Fibroblast of lung (primary cell): ENCODE data around the gene MAP1LC3B2. TPM values are rescaled to one million over a fixed set of nuclear protein-coding genes. Genes with fewer than 3 reads are reported as not detected.

Experiments
- DNase-seq, 2 donors: peaks; one replicate each; pipeline versions ENCODE4 v3.0.0 to v3.0.0-alpha.2; 2010; ENCODE audit warnings: low read depth in 2 of 2
- H2AFZ ChIP-seq: 2 replicates; pipeline ENCODE4 v1.5.1; 2012; ENCODE audit warnings: low read length, control low read depth, inconsistent platforms
- H3K27ac ChIP-seq: 2 replicates; pipeline ENCODE4 v1.5.1; 2011; ENCODE audit warnings: low read length, control low read depth; ENCODE audit not compliant: insufficient read depth
- H3K27me3 ChIP-seq: 2 replicates; pipeline ENCODE4 v1.5.1; 2011; ENCODE audit warnings: mild to moderate bottlenecking, low read length; ENCODE audit not compliant: control insufficient read depth, insufficient read depth
- H3K36me3 ChIP-seq: 2 replicates; pipeline ENCODE4 v1.5.1; 2011; ENCODE audit warnings: low read length; ENCODE audit not compliant: control insufficient read depth, insufficient read depth
- H3K4me1 ChIP-seq: 2 replicates; pipeline ENCODE4 v1.5.1; 2011; ENCODE audit warnings: low read length; ENCODE audit not compliant: control insufficient read depth, insufficient read depth; ENCODE audit errors: extremely low read depth
- H3K4me2 ChIP-seq: 2 replicates; pipeline ENCODE4 v1.5.1; 2011; ENCODE audit warnings: low read length, control low read depth; ENCODE audit not compliant: insufficient read depth; ENCODE audit errors: extremely low read depth
- H3K4me3 ChIP-seq, 4 experiments: fragments of 200-600 bp in 1 of 4; sonication (generic) in 1 of 4; replicated peaks in 1 of 4; 2 replicates each; pipeline ENCODE4 v1.5.1; 2011 to 2016; ENCODE audit warnings: low read length in 4 of 4, low read depth in 3 of 4, mild to moderate bottlenecking in 3 of 4, control low read depth in 2 of 4, inconsistent platforms in 1 of 4, mixed read lengths in 1 of 4; ENCODE audit not compliant: insufficient read depth in 1 of 4; ENCODE audit errors: control extremely low read depth in 1 of 4
- H3K79me2 ChIP-seq: 2 replicates; pipeline ENCODE4 v1.5.1; 2012; ENCODE audit warnings: mild to moderate bottlenecking, low read length, inconsistent platforms; ENCODE audit not compliant: control insufficient read depth, insufficient read depth
- H3K9ac ChIP-seq: 2 replicates; pipeline ENCODE4 v1.5.1; 2011; ENCODE audit warnings: mild to moderate bottlenecking, low read length, control low read depth; ENCODE audit not compliant: insufficient read depth
- H3K9me3 ChIP-seq: 2 replicates; pipeline ENCODE4 v1.5.1; 2012; ENCODE audit warnings: low read depth, low read length; ENCODE audit not compliant: control insufficient read depth, insufficient read depth
- H4K20me1 ChIP-seq: 2 replicates; pipeline ENCODE4 v1.5.1; 2011; ENCODE audit warnings: low read length; ENCODE audit not compliant: control insufficient read depth, insufficient read depth; ENCODE audit errors: extremely low read depth
- EZH2 ChIP-seq: IDR thresholded peaks from 2 replicates; pipeline ENCODE4 v1.5.1; 2012; ENCODE audit warnings: low read length, control low read depth, mild to moderate bottlenecking; ENCODE audit errors: missing control alignments
- polyA plus RNA-seq, 2 donors: library from polyadenylated mRNA; depleted of rRNA in 1 of 2; stranded (reverse) in 1 of 2; unstranded in 1 of 2; fragments of >200 nt; gene quantifications; 2 replicates each; pipeline ENCODE4 v1.2.1, GENCODE V29; 2011 to 2012; ENCODE audit warnings: missing spikeins in 1 of 2
- total RNA-seq: library from RNA; depleted of rRNA; stranded (reverse); fragments of >200 nt; gene quantifications from 2 replicates; pipeline ENCODE4 v1.2.1, GENCODE V29; 2014
- TF ChIP-seq, protein P1 (sequence below), 2 donors: IDR thresholded peaks in 1 of 2; conservative IDR thresholded peaks in 1 of 2; 1 replicate in 1 of 2; 2 replicates in 1 of 2; pipeline ENCODE4 v1.5.1; 2011 to 2012; ENCODE audit warnings: low read length in 2 of 2, control low read depth in 1 of 2, inconsistent platforms in 1 of 2, low read depth in 1 of 2, mild to moderate bottlenecking in 1 of 2

The MAP1LC3B2 gene
- total and polyA plus RNA-seq, 2 donors (not counting 1 experiment from before 2014, with no cell fraction given) = 1.2 TPM

DNA sequence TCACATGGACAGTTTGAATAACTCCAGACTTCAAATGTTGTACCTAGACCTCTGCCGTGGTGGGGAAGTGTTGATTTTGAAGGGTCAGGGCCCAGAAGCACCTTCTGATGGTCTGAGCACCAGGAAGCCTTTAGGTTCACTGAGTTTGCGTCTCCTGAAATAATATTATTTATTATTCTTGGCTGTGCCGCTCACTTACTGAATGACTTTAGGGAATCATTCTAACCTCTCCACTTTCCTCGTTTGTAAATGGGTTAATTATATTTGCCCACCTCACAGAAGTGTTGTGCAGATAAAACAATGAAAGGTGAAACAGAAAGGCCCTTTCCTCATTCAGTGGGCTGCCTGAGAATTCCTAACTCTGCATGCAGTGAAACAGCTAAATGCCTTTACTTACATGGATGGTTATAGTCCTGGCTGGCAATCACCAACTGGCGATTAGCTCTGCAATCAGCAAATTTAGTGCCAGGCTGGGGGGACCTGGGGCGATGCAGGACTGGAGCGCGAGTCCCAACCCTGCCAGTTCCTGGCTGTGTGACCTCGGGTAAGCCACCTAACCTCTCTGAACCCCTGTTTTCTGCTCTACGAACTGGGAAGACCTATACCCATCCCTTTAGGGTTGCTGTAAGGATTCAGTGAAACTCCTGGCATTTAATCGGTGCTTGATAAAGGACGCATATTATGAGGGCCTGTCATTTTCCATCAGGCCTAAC is 57.5 kb downstream of the MAP1LC3B2 start:
- TF ChIP-seq, protein P1, sequence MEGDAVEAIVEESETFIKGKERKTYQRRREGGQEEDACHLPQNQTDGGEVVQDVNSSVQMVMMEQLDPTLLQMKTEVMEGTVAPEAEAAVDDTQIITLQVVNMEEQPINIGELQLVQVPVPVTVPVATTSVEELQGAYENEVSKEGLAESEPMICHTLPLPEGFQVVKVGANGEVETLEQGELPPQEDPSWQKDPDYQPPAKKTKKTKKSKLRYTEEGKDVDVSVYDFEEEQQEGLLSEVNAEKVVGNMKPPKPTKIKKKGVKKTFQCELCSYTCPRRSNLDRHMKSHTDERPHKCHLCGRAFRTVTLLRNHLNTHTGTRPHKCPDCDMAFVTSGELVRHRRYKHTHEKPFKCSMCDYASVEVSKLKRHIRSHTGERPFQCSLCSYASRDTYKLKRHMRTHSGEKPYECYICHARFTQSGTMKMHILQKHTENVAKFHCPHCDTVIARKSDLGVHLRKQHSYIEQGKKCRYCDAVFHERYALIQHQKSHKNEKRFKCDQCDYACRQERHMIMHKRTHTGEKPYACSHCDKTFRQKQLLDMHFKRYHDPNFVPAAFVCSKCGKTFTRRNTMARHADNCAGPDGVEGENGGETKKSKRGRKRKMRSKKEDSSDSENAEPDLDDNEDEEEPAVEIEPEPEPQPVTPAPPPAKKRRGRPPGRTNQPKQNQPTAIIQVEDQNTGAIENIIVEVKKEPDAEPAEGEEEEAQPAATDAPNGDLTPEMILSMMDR (conservative IDR thresholded peaks at IDR 0.05 in 1 of 2, IDR thresholded peaks at IDR 0.05 in 1 of 2; ENCODE audit: low read depth in 1 of 2, low read length in 2 of 2) = no peak
- no peak for TF ChIP-seq EZH2
- Histone ChIP-seq H3K4me1 (no peaks in the 10 kb centered on the region), H3K36me3 (no peaks in the 10 kb centered on the region), H3K4me3 (no peak overlapping the region), H3K4me2 (no peak overlapping the region), H4K20me1 (no peaks in the 10 kb centered on the region), H3K27ac (no peak overlapping the region), H2AFZ (no peak overlapping the region), H3K9ac (no peak overlapping the region), H3K27me3 (peaks cover 3% of the 10 kb centered on the region), H3K9me3 (no peaks in the 10 kb centered on the region), H3K79me2 (no peaks in the 10 kb centered on the region)
- no peak for DNase-seq

GRCh38 chr12:116619246-116619645 is 60.1 kb downstream of the MAP1LC3B2 start:
- no peaks in the 10 kb centered on the region for H3K79me2 ChIP-seq
- no peak overlapping the region for H3K4me3 ChIP-seq
- no peak overlapping the region for H3K4me2 ChIP-seq
- H2AFZ ChIP-seq = no peak overlapping the region
- H3K4me1 ChIP-seq = no peaks in the 10 kb centered on the region
- no peak for DNase-seq
- no peaks in the 10 kb centered on the region for H3K36me3 ChIP-seq
- TF ChIP-seq EZH2 = no peak
- TF ChIP-seq, protein P1 (conservative IDR thresholded peaks at IDR 0.05 in 1 of 2, IDR thresholded peaks at IDR 0.05 in 1 of 2; ENCODE audit: low read depth in 1 of 2, low read length in 2 of 2) = no peak
- H3K9me3 ChIP-seq = no peaks in the 10 kb centered on the region
- no peak overlapping the region for H3K27ac ChIP-seq
- H3K9ac ChIP-seq = no peak overlapping the region
- no peaks in the 10 kb centered on the region for H3K27me3 ChIP-seq
- no peaks in the 10 kb centered on the region for H4K20me1 ChIP-seq

DNA sequence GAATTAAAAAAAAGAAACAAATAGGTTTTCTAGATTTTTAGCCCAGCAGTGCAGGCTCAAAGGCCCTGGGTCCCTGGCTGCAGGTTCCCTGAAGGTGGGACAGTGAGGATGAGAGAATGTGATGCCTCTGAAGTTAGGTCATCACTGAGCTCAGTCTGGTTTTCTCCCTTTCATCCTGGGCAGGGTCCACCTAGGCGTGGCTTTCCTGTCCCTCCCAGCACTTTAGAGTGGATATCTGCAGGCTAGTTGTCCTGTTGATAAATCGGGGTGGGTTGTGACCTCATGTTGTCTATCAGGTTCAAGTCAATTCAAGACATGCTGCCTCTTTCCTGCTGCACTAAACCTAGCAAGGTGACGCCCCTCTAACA is 60.9 kb downstream of the MAP1LC3B2 start:
- Histone ChIP-seq H3K4me1 (no peaks in the 10 kb centered on the region), H3K36me3 (no peaks in the 10 kb centered on the region), H3K27ac (no peak overlapping the region), H3K9ac (no peak overlapping the region), H4K20me1 (no peaks in the 10 kb centered on the region), H3K9me3 (no peaks in the 10 kb centered on the region), H3K4me3 (no peak overlapping the region), H3K4me2 (no peak overlapping the region), H3K27me3 (no peaks in the 10 kb centered on the region), H3K79me2 (no peaks in the 10 kb centered on the region), H2AFZ (no peak overlapping the region)
- no peak for TF ChIP-seq EZH2
- TF ChIP-seq, protein P1 (conservative IDR thresholded peaks at IDR 0.05 in 1 of 2, IDR thresholded peaks at IDR 0.05 in 1 of 2; ENCODE audit: low read depth in 1 of 2, low read length in 2 of 2) = no peak
- DNase-seq = no peak
